Subcutaneous abdominal adipose tissue (tissue), 5 donors: Measurements from ENCODE around the gene ST6GALNAC3.

Experiments used
- H3K27ac ChIP-seq: one replicate; pipeline ENCODE4 v1.7.0; 2013; ENCODE audit warnings: low read depth, mild to moderate bottlenecking, inconsistent platforms, low read length, moderate library complexity
- H3K27me3 ChIP-seq, 5 donors: one replicate each; pipeline ENCODE4 v1.7.0; 2013; ENCODE audit warnings: low read length in 5 of 5, inconsistent platforms in 1 of 5; ENCODE audit not compliant: control insufficient read depth in 5 of 5, insufficient read depth in 4 of 5
- H3K36me3 ChIP-seq, 5 donors: one replicate each; pipeline ENCODE4 v1.7.0; 2013; ENCODE audit warnings: low read length in 5 of 5; ENCODE audit not compliant: control insufficient read depth in 5 of 5, insufficient read depth in 5 of 5
- H3K4me1 ChIP-seq, 5 donors: one replicate each; pipeline ENCODE4 v1.7.0; 2013; ENCODE audit warnings: low read length in 5 of 5, mild to moderate bottlenecking in 3 of 5, moderate library complexity in 1 of 5; ENCODE audit not compliant: control insufficient read depth in 5 of 5, insufficient read depth in 5 of 5
- H3K4me3 ChIP-seq, 5 donors: one replicate each; pipeline ENCODE4 v1.7.0; 2013; ENCODE audit warnings: low read length in 5 of 5, low read depth in 1 of 5
- H3K9ac ChIP-seq, 5 donors: one replicate each; pipeline ENCODE4 v1.7.0; 2013; ENCODE audit warnings: low read length in 5 of 5, mild to moderate bottlenecking in 4 of 5, moderate library complexity in 3 of 5
- H3K9me3 ChIP-seq, 5 donors: one replicate each; pipeline ENCODE4 v1.7.0; 2013; ENCODE audit warnings: low read length in 5 of 5; ENCODE audit not compliant: control insufficient read depth in 5 of 5
- donor health status: healthy.
- donor health status: healthy.
- donor health status: healthy.
- donor health status: healthy.
- donor health status: healthy.

ST6GALNAC3 gene

GRCh38 chr1:76147917-76148316 lies 73.4 kb downstream of the ST6GALNAC3 start:
- H3K36me3 ChIP-seq, result no peaks in the 10 kb centered on the region
- no peaks in the 10 kb centered on the region for H3K9me3 ChIP-seq
- peaks cover 0 to 36% (median 23%) of the 10 kb centered on the region in 5 donors for H3K4me1 ChIP-seq
- no peak overlapping the region for H3K9ac ChIP-seq
- H3K27me3 ChIP-seq, result peaks cover 0 to 2% (median 0%) of the 10 kb centered on the region in 5 donors
- no peak overlapping the region for H3K27ac ChIP-seq
- H3K4me3 ChIP-seq, result no peak overlapping the region

GRCh38 chr1:76148460-76148859 lies 73.9 kb downstream of the ST6GALNAC3 start:
- H3K9me3 ChIP-seq, result no peaks in the 10 kb centered on the region
- no peak overlapping the region for H3K27ac ChIP-seq
- H3K36me3 ChIP-seq, result no peaks in the 10 kb centered on the region
- H3K4me1 ChIP-seq, result peaks cover 0 to 32% (median 19%) of the 10 kb centered on the region in 5 donors
- H3K27me3 ChIP-seq, result peaks cover 0 to 2% (median 0%) of the 10 kb centered on the region in 5 donors
- H3K4me3 ChIP-seq, result no peak overlapping the region
- H3K9ac ChIP-seq, result no peak overlapping the region

- H3K9me3 ChIP-seq, result no peaks in the 10 kb centered on the region
- peak overlapping the region in 1 of 5 donors; percentile 36 for H3K9ac ChIP-seq
- peaks cover 0 to 2% (median 0%) of the 10 kb centered on the region in 5 donors for H3K27me3 ChIP-seq
- no peaks in the 10 kb centered on the region for H3K36me3 ChIP-seq
- peak overlapping the region in 1 of 5 donors; percentile 76 for H3K4me3 ChIP-seq
- H3K27ac ChIP-seq, result no peak overlapping the region
- H3K4me1 ChIP-seq, result peaks cover 0 to 27% (median 22%) of the 10 kb centered on the region in 5 donors
Measured at GRCh38 chr1:76153841-76154205, 79.3 kb downstream of the ST6GALNAC3 start.

GRCh38 chr1:76154206-76154956 lies 79.8 kb downstream of the ST6GALNAC3 start:
- H3K36me3 ChIP-seq, result no peaks in the 10 kb centered on the region
- H3K9me3 ChIP-seq, result no peaks in the 10 kb centered on the region
- peaks cover 0 to 27% (median 22%) of the 10 kb centered on the region in 5 donors for H3K4me1 ChIP-seq
- H3K9ac ChIP-seq, result peak overlapping the region; percentile 16 to 64 (median 52)
- no peak overlapping the region for H3K27ac ChIP-seq
- H3K4me3 ChIP-seq, result peak overlapping the region; percentile 59 to 84 (median 74)
- peaks cover 0 to 2% (median 0%) of the 10 kb centered on the region in 5 donors for H3K27me3 ChIP-seq

GRCh38 chr1:76156987-76157386 lies 82.4 kb downstream of the ST6GALNAC3 start:
- no peaks in the 10 kb centered on the region for H3K36me3 ChIP-seq
- peaks cover 0 to 13% (median 10%) of the 10 kb centered on the region in 5 donors for H3K4me1 ChIP-seq
- no peak overlapping the region for H3K9ac ChIP-seq
- H3K4me3 ChIP-seq, result no peak overlapping the region
- H3K27ac ChIP-seq, result no peak overlapping the region
- H3K27me3 ChIP-seq, result no peaks in the 10 kb centered on the region
- H3K9me3 ChIP-seq, result no peaks in the 10 kb centered on the region

GRCh38 chr1:76158126-76158525 lies 83.6 kb downstream of the ST6GALNAC3 start:
- H3K36me3 ChIP-seq, result no peaks in the 10 kb centered on the region
- no peak overlapping the region for H3K27ac ChIP-seq
- no peaks in the 10 kb centered on the region for H3K9me3 ChIP-seq
- no peak overlapping the region for H3K4me3 ChIP-seq
- H3K27me3 ChIP-seq, result no peaks in the 10 kb centered on the region
- H3K4me1 ChIP-seq, result peaks cover 0 to 13% (median 10%) of the 10 kb centered on the region in 5 donors
- H3K9ac ChIP-seq, result no peak overlapping the region

- Histone ChIP-seq H3K27me3 (no peaks in the 10 kb centered on the region), H3K9me3 (no peaks in the 10 kb centered on the region), H3K27ac (no peak overlapping the region), H3K36me3 (no peaks in the 10 kb centered on the region), H3K4me3 (no peak overlapping the region), H3K4me1 (peaks cover 0 to under 1% (median 0%) of the 10 kb centered on the region in 5 donors), H3K9ac (no peak overlapping the region)
Measured at GRCh38 chr1:76160225-76160624, 85.7 kb downstream of the ST6GALNAC3 start.

GRCh38 chr1:76161451-76161850 lies 86.9 kb downstream of the ST6GALNAC3 start:
- Histone ChIP-seq H3K4me1 (no peaks in the 10 kb centered on the region), H3K27ac (no peak overlapping the region), H3K9ac (no peak overlapping the region), H3K4me3 (no peak overlapping the region), H3K9me3 (no peaks in the 10 kb centered on the region), H3K36me3 (no peaks in the 10 kb centered on the region), H3K27me3 (no peaks in the 10 kb centered on the region)

GRCh38 chr1:76162254-76162653 lies 87.7 kb downstream of the ST6GALNAC3 start:
- no peaks in the 10 kb centered on the region for H3K27me3 ChIP-seq
- no peaks in the 10 kb centered on the region for H3K36me3 ChIP-seq
- H3K4me1 ChIP-seq, result no peaks in the 10 kb centered on the region
- no peak overlapping the region for H3K9ac ChIP-seq
- H3K4me3 ChIP-seq, result no peak overlapping the region
- H3K9me3 ChIP-seq, result no peaks in the 10 kb centered on the region
- H3K27ac ChIP-seq, result no peak overlapping the region

- H3K27me3 ChIP-seq, result no peaks in the 10 kb centered on the region
- H3K36me3 ChIP-seq, result no peaks in the 10 kb centered on the region
- H3K4me3 ChIP-seq, result no peak overlapping the region
- no peaks in the 10 kb centered on the region for H3K4me1 ChIP-seq
- peaks cover 0 to 2% (median 0%) of the 10 kb centered on the region in 5 donors for H3K9me3 ChIP-seq
- no peak overlapping the region for H3K9ac ChIP-seq
- H3K27ac ChIP-seq, result no peak overlapping the region
Measured at GRCh38 chr1:76164165-76164564, 89.6 kb downstream of the ST6GALNAC3 start.
